Stomach smooth muscle (tissue), 2 donors: Measurements from ENCODE around the gene TECTB.

Experiments
- H3K27ac ChIP-seq: one replicate; pipeline ENCODE4 v1.7.0; 2013; ENCODE audit warnings: mild to moderate bottlenecking, low read length, inconsistent platforms
- H3K27me3 ChIP-seq, 2 donors: one replicate each; pipeline ENCODE4 v1.7.0; 2013; ENCODE audit warnings: low read length in 2 of 2; ENCODE audit not compliant: insufficient read depth in 2 of 2, control insufficient read depth in 1 of 2
- H3K36me3 ChIP-seq, 2 donors: one replicate each; pipeline ENCODE4 v1.7.0; 2013; ENCODE audit warnings: low read length in 2 of 2; ENCODE audit not compliant: control insufficient read depth in 2 of 2, insufficient read depth in 2 of 2
- H3K4me1 ChIP-seq: one replicate; pipeline ENCODE4 v1.7.0; 2013; ENCODE audit warnings: low read length; ENCODE audit not compliant: control insufficient read depth, insufficient read depth
- H3K4me3 ChIP-seq, 2 donors: one replicate each; pipeline ENCODE4 v1.7.0; 2013; ENCODE audit warnings: low read length in 2 of 2
- H3K9ac ChIP-seq, 2 donors: one replicate each; pipeline ENCODE4 v1.7.0; 2013; ENCODE audit warnings: low read length in 2 of 2, mild to moderate bottlenecking in 1 of 2
- H3K9me3 ChIP-seq, 2 donors: one replicate each; pipeline ENCODE4 v1.7.0; 2013; ENCODE audit warnings: low read length in 2 of 2; ENCODE audit not compliant: control insufficient read depth in 2 of 2
- donor health status: healthy.
- donor health status: Pancreatic carcinoma.

The TECTB gene

GRCh38 chr10:112271982-112272381 is 11.2 kb upstream of the TECTB start:
- Histone ChIP-seq H3K36me3 (no peaks in the 10 kb centered on the region), H3K27ac (no peak overlapping the region), H3K4me3 (no peak overlapping the region), H3K9ac (no peak overlapping the region), H3K27me3 (no peaks in the 10 kb centered on the region), H3K4me1 (no peaks in the 10 kb centered on the region), H3K9me3 (no peaks in the 10 kb centered on the region)

- H3K27ac ChIP-seq: no peak overlapping the region
- H3K27me3 ChIP-seq: no peaks in the 10 kb centered on the region
- H3K4me1 ChIP-seq: no peaks in the 10 kb centered on the region
- H3K9me3 ChIP-seq: no peaks in the 10 kb centered on the region
- no peak overlapping the region for H3K9ac ChIP-seq
- H3K36me3 ChIP-seq: no peaks in the 10 kb centered on the region
- no peak overlapping the region for H3K4me3 ChIP-seq
These were observed 8.4 kb upstream of the TECTB start for GRCh38 chr10:112274831-112275230.

GRCh38 chr10:112275512-112276245 is 7.5 kb upstream of the TECTB start:
- no peak overlapping the region for H3K9ac ChIP-seq
- no peaks in the 10 kb centered on the region for H3K4me1 ChIP-seq
- no peaks in the 10 kb centered on the region for H3K27me3 ChIP-seq
- H3K27ac ChIP-seq: no peak overlapping the region
- H3K9me3 ChIP-seq: no peaks in the 10 kb centered on the region
- no peaks in the 10 kb centered on the region for H3K36me3 ChIP-seq
- H3K4me3 ChIP-seq: no peak overlapping the region

GRCh38 chr10:112278871-112279270 is 4.3 kb upstream of the TECTB start:
- Histone ChIP-seq H3K27me3 (no peaks in the 10 kb centered on the region), H3K9me3 (no peaks in the 10 kb centered on the region), H3K4me3 (no peak overlapping the region), H3K9ac (no peak overlapping the region), H3K27ac (no peak overlapping the region), H3K36me3 (no peaks in the 10 kb centered on the region), H3K4me1 (no peaks in the 10 kb centered on the region)

- H3K9ac ChIP-seq: no peak overlapping the region
- no peaks in the 10 kb centered on the region for H3K27me3 ChIP-seq
- H3K9me3 ChIP-seq: no peaks in the 10 kb centered on the region
- H3K4me3 ChIP-seq: no peak overlapping the region
- H3K27ac ChIP-seq: no peak overlapping the region
- no peaks in the 10 kb centered on the region for H3K36me3 ChIP-seq
- H3K4me1 ChIP-seq: no peaks in the 10 kb centered on the region
These were observed 3.8 kb upstream of the TECTB start for GRCh38 chr10:112279433-112279832.

- Histone ChIP-seq H3K36me3 (no peaks in the 10 kb centered on the region), H3K27me3 (no peaks in the 10 kb centered on the region), H3K4me1 (no peaks in the 10 kb centered on the region), H3K9me3 (no peaks in the 10 kb centered on the region), H3K4me3 (no peak overlapping the region), H3K9ac (no peak overlapping the region), H3K27ac (no peak overlapping the region)
These were observed 2.8 kb upstream of the TECTB start for GRCh38 chr10:112280205-112280921.

- H3K36me3 ChIP-seq: no peaks in the 10 kb centered on the region
- no peaks in the 10 kb centered on the region for H3K9me3 ChIP-seq
- no peak overlapping the region for H3K27ac ChIP-seq
- no peak overlapping the region for H3K4me3 ChIP-seq
- no peaks in the 10 kb centered on the region for H3K27me3 ChIP-seq
- H3K9ac ChIP-seq: no peak overlapping the region
- H3K4me1 ChIP-seq: peaks cover 2% of the 10 kb centered on the region
These were observed 1.1 kb upstream of the TECTB start for GRCh38 chr10:112282086-112282485.

GRCh38 chr10:112286837-112287818 is 3.9 kb downstream of the TECTB start:
- Histone ChIP-seq H3K36me3 (no peaks in the 10 kb centered on the region), H3K4me1 (peaks cover 12% of the 10 kb centered on the region), H3K27me3 (no peaks in the 10 kb centered on the region), H3K4me3 (peak overlapping the region in 1 of 2 donors; percentile 24), H3K9ac (no peak overlapping the region), H3K9me3 (no peaks in the 10 kb centered on the region), H3K27ac (no peak overlapping the region)

- H3K9ac ChIP-seq: no peak overlapping the region
- H3K9me3 ChIP-seq: no peaks in the 10 kb centered on the region
- H3K4me1 ChIP-seq: peaks cover 12% of the 10 kb centered on the region
- H3K27ac ChIP-seq: no peak overlapping the region
- H3K4me3 ChIP-seq: no peak overlapping the region
- H3K36me3 ChIP-seq: no peaks in the 10 kb centered on the region
- H3K27me3 ChIP-seq: no peaks in the 10 kb centered on the region
These were observed 4.6 kb downstream of the TECTB start for GRCh38 chr10:112287844-112288243.

- no peaks in the 10 kb centered on the region for H3K36me3 ChIP-seq
- H3K27me3 ChIP-seq: no peaks in the 10 kb centered on the region
- no peak overlapping the region for H3K9ac ChIP-seq
- no peaks in the 10 kb centered on the region for H3K9me3 ChIP-seq
- H3K4me3 ChIP-seq: no peak overlapping the region
- H3K4me1 ChIP-seq: peaks cover 12% of the 10 kb centered on the region
- no peak overlapping the region for H3K27ac ChIP-seq
These were observed 5.3 kb downstream of the TECTB start for GRCh38 chr10:112288486-112288885.
